Neural progenitor cell (in vitro differentiated cells): ENCODE data around the gene KCTD4. TPM values are rescaled to one million over a fixed set of nuclear protein-coding genes. Genes with fewer than 3 reads are reported as not detected.

ENCODE experiments used
- DNase-seq: peaks from one replicate; pipeline ENCODE4 v3.0.0-alpha.2; 2016; ENCODE audit warnings: low spot score
- H2AFZ ChIP-seq: fragments of 200-600 bp; sonication (generic); replicated peaks from 2 replicates; pipeline ENCODE4 v1.6.1; 2016; ENCODE audit warnings: antibody characterized with exemption
- H3F3A ChIP-seq: fragments of 200-600 bp; sonication (generic); 2 replicates; pipeline ENCODE4 v1.6.1; 2016; ENCODE audit warnings: antibody characterized with exemption, low read depth
- H3K27ac ChIP-seq: fragments of 200-600 bp; sonication (generic); 2 replicates; pipeline ENCODE4 v1.5.1; 2016; ENCODE audit warnings: mild to moderate bottlenecking
- H3K27me3 ChIP-seq: fragments of 200-600 bp; sonication (generic); 2 replicates; pipeline ENCODE4 v1.6.1; 2016; ENCODE audit warnings: mild to moderate bottlenecking, moderate library complexity
- H3K36me3 ChIP-seq: fragments of 200-600 bp; sonication (generic); 2 replicates; pipeline ENCODE4 v1.5.1; 2016
- H3K4me1 ChIP-seq: fragments of 200-600 bp; sonication (generic); 2 replicates; pipeline ENCODE4 v1.6.1; 2016; ENCODE audit warnings: mixed run types
- H3K4me2 ChIP-seq: fragments of 200-600 bp; sonication (generic); 2 replicates; pipeline ENCODE4 v1.6.1; 2016
- H3K4me3 ChIP-seq: fragments of 200-600 bp; sonication (generic); 2 replicates; pipeline ENCODE4 v1.5.1; 2016
- H3K79me2 ChIP-seq: fragments of 200-600 bp; sonication (generic); 2 replicates; pipeline ENCODE4 v1.6.1; 2016; ENCODE audit warnings: low read depth
- H3K9ac ChIP-seq: fragments of 200-600 bp; sonication (generic); 2 replicates; pipeline ENCODE4 v1.6.1; 2016
- H3K9me3 ChIP-seq: fragments of 200-600 bp; sonication (generic); 2 replicates; pipeline ENCODE4 v1.5.1; 2016; ENCODE audit warnings: low read depth
- H4K20me1 ChIP-seq: fragments of 200-600 bp; sonication (generic); 2 replicates; pipeline ENCODE4 v1.6.1; 2016; ENCODE audit warnings: low read depth
- H3K27ac Mint-ChIP-seq: 3 replicates; pipeline ENCODE4 v1.8.0; 2021; ENCODE audit warnings: mixed read lengths
- H3K27me3 Mint-ChIP-seq: 2 replicates; pipeline ENCODE4 v1.8.0; 2022; ENCODE audit warnings: low read depth, mild to moderate bottlenecking, inconsistent platforms, moderate library complexity, mixed read lengths; ENCODE audit not compliant: insufficient read depth
- H3K36me3 Mint-ChIP-seq: 3 replicates; pipeline ENCODE4 v1.8.0; 2021; ENCODE audit warnings: mixed read lengths
- H3K4me1 Mint-ChIP-seq: 3 replicates; pipeline ENCODE4 v1.8.0; 2021; ENCODE audit warnings: mixed read lengths
- H3K4me3 Mint-ChIP-seq: 3 replicates; pipeline ENCODE4 v1.8.0; 2021; ENCODE audit warnings: mild to moderate bottlenecking, moderate library complexity, mixed read lengths
- H3K9me3 Mint-ChIP-seq: 3 replicates; pipeline ENCODE4 v1.8.0; 2020; ENCODE audit warnings: mixed read lengths
- EZH2 ChIP-seq: fragments of 200-600 bp; sonication (generic); IDR thresholded peaks from 2 replicates; pipeline ENCODE4 v1.6.1; 2017; ENCODE audit warnings: antibody characterized with exemption, mild to moderate bottlenecking, moderate library complexity
- EZH2phosphoT487 ChIP-seq: fragments of 200-600 bp; sonication (generic); IDR thresholded peaks from 2 replicates; pipeline ENCODE4 v1.6.1; 2017; ENCODE audit warnings: antibody characterized with exemption
- total RNA-seq: library from RNA; depleted of rRNA; stranded (reverse); fragments of >200 nt; gene quantifications from 2 replicates; pipeline ENCODE4 v1.2.3, GENCODE V29; 2015; ENCODE audit warnings: low replicate concordance
- TF ChIP-seq, protein P1 (sequence below): fragments of 200-600 bp; sonication (generic); IDR thresholded peaks from 2 replicates; pipeline ENCODE4 v1.5.1; 2017; ENCODE audit warnings: antibody characterized with exemption, mild to moderate bottlenecking

The KCTD4 gene
- total RNA-seq, 1 donor from 2014 or later, result not detected

DNA sequence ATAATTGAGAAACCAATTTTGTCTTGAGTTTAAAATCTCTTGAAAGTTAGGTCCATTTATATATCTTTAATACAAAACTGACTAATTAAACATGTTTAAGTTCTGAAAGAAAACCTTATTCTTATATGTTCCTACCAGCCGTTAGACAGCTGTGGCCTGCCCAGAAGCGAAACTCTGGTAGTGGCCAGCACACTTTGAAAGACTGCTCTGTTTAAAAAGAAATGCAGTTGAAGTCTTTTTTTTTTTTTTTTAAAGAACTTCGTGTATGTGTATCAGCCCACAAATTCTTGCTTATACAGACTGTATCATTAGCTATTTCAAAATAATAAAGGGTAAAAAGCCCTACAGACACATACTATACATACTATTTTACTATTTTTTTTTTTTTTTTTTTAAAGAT lies 34.0 kb downstream of the KCTD4 start:
- Histone ChIP-seq H3K27me3 (no peaks in the 10 kb centered on the region), H3K4me1 (no peaks in the 10 kb centered on the region), H3K79me2 (peaks cover 3% of the 10 kb centered on the region), H3F3A (no peaks in the 10 kb centered on the region), H3K9ac (no peak overlapping the region), H4K20me1 (no peaks in the 10 kb centered on the region), H3K4me3 (no peak overlapping the region), H3K4me2 (no peak overlapping the region), H3K27ac (no peak overlapping the region), H2AFZ (no peak overlapping the region), H3K36me3 (no peaks in the 10 kb centered on the region), H3K9me3 (no peaks in the 10 kb centered on the region)
- no peaks in the 10 kb centered on the region for H3K4me1 Mint-ChIP-seq
- peaks cover 14% of the 10 kb centered on the region for H3K36me3 Mint-ChIP-seq
- no peak for DNase-seq
- no peaks in the 10 kb centered on the region for H3K9me3 Mint-ChIP-seq
- no peaks in the 10 kb centered on the region for H3K27me3 Mint-ChIP-seq
- no peak overlapping the region for H3K27ac Mint-ChIP-seq
- no peak overlapping the region for H3K4me3 Mint-ChIP-seq
- no peak for TF ChIP-seq EZH2
- TF ChIP-seq, protein P1, sequence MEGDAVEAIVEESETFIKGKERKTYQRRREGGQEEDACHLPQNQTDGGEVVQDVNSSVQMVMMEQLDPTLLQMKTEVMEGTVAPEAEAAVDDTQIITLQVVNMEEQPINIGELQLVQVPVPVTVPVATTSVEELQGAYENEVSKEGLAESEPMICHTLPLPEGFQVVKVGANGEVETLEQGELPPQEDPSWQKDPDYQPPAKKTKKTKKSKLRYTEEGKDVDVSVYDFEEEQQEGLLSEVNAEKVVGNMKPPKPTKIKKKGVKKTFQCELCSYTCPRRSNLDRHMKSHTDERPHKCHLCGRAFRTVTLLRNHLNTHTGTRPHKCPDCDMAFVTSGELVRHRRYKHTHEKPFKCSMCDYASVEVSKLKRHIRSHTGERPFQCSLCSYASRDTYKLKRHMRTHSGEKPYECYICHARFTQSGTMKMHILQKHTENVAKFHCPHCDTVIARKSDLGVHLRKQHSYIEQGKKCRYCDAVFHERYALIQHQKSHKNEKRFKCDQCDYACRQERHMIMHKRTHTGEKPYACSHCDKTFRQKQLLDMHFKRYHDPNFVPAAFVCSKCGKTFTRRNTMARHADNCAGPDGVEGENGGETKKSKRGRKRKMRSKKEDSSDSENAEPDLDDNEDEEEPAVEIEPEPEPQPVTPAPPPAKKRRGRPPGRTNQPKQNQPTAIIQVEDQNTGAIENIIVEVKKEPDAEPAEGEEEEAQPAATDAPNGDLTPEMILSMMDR, result no peak
- no peak for TF ChIP-seq EZH2phosphoT487

DNA sequence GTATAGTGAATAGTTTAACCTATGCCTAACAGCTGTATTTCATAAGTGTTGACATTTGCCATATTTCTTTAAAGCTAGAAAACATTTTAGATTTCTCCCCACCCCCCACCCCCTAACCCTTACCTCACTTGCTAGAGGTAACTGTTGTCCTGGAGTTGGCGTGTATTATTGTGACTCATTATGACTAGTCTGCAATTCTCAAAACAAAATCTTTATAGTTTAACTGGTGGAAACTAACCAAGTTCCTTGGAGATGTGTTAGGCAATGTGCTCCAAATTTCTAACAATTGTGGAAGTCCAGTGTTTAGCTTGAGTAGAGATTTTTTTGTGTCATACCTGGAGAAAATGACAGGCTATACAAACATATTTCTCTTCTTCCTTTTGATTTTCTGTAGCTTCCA lies 38.0 kb downstream of the KCTD4 start:
- H3K9me3 Mint-ChIP-seq, result no peaks in the 10 kb centered on the region

DNA sequence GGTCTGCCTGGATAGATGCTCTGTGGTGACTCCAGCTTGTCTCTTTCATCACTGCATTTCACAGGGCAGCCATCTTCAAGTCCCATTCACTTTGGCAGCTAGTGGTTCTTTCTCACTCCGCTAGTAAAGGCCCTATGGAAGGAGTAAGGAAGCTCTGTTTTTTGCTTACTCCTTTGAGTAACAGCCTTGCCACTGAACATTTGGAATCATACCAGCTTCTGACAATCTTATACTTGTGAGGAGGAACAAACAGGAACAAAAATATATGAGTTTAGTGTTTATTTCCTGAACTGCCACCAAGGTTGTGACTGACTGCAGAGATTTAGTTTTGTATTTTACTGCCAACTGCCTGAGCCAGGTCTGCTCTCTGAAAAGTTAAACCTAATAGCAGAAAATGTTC lies 38.7 kb downstream of the KCTD4 start:
- Histone ChIP-seq H3K4me1 (no peaks in the 10 kb centered on the region), H3K9ac (no peak overlapping the region), H3K27ac (no peak overlapping the region), H4K20me1 (no peaks in the 10 kb centered on the region), H3K79me2 (no peaks in the 10 kb centered on the region), H3F3A (no peaks in the 10 kb centered on the region), H3K27me3 (no peaks in the 10 kb centered on the region), H3K9me3 (no peaks in the 10 kb centered on the region), H3K4me3 (no peak overlapping the region), H3K4me2 (no peak overlapping the region), H2AFZ (no peak overlapping the region), H3K36me3 (no peaks in the 10 kb centered on the region)
- no peaks in the 10 kb centered on the region for H3K9me3 Mint-ChIP-seq
- no peaks in the 10 kb centered on the region for H3K27me3 Mint-ChIP-seq
- H3K27ac Mint-ChIP-seq, result no peak overlapping the region
- H3K36me3 Mint-ChIP-seq, result peaks cover 6% of the 10 kb centered on the region
- TF ChIP-seq, protein P1, result no peak
- TF ChIP-seq EZH2, result no peak
- TF ChIP-seq EZH2phosphoT487, result no peak
- H3K4me1 Mint-ChIP-seq, result no peaks in the 10 kb centered on the region
- no peak overlapping the region for H3K4me3 Mint-ChIP-seq
- no peak for DNase-seq

More for the DNA sequence above, 38.0 kb downstream of the KCTD4 start:
- Mint-ChIP-seq H3K4me3 (no peak overlapping the region), H3K27me3 (no peaks in the 10 kb centered on the region), H3K36me3 (peaks cover 8% of the 10 kb centered on the region), H3K4me1 (no peaks in the 10 kb centered on the region), H3K27ac (no peak overlapping the region)
- no peak overlapping the region for H2AFZ ChIP-seq
- no peaks in the 10 kb centered on the region for H3K79me2 ChIP-seq
- H3K4me3 ChIP-seq, result no peak overlapping the region
- no peaks in the 10 kb centered on the region for H4K20me1 ChIP-seq
- H3K9me3 ChIP-seq, result no peaks in the 10 kb centered on the region
- no peak for DNase-seq
- no peaks in the 10 kb centered on the region for H3F3A ChIP-seq
- no peak overlapping the region for H3K9ac ChIP-seq
- no peaks in the 10 kb centered on the region for H3K27me3 ChIP-seq
- H3K4me1 ChIP-seq, result no peaks in the 10 kb centered on the region
- no peaks in the 10 kb centered on the region for H3K36me3 ChIP-seq
- TF ChIP-seq EZH2, result no peak
- TF ChIP-seq, protein P1, result no peak
- no peak for TF ChIP-seq EZH2phosphoT487
- H3K27ac ChIP-seq, result no peak overlapping the region
- H3K4me2 ChIP-seq, result no peak overlapping the region
